Thyroid gland (tissue), 4 donors: ENCODE data around the gene RTN4R. TPM values are rescaled to one million over a fixed set of nuclear protein-coding genes. Genes with fewer than 3 reads are reported as not detected.

Source experiments
- DNase-seq, 2 donors: peaks; one replicate each; pipeline ENCODE4 v3.0.0-alpha.2; 2019
- H3K27ac ChIP-seq, 3 donors: fragments of 200-600 bp; sonication (generic); 1 replicate in 2 of 3; 2 replicates in 1 of 3; pipeline ENCODE4 v1.5.1; 2016 to 2019; ENCODE audit warnings: mild to moderate bottlenecking in 1 of 3, moderate library complexity in 1 of 3
- H3K27me3 ChIP-seq: fragments of 200-600 bp; sonication (generic); one replicate; pipeline ENCODE4 v1.5.1; 2019
- H3K36me3 ChIP-seq, 2 donors: fragments of 200-600 bp; sonication (generic); one replicate each; pipeline ENCODE4 v1.5.1; 2016 to 2019
- H3K4me1 ChIP-seq, 2 donors: fragments of 200-600 bp; sonication (generic); one replicate each; pipeline ENCODE4 v1.5.1; 2017 to 2019
- H3K4me3 ChIP-seq, 3 donors: fragments of 200-600 bp; sonication (generic); replicated peaks in 1 of 3; 1 replicate in 2 of 3; 2 replicates in 1 of 3; pipeline ENCODE4 v1.5.1; 2016; ENCODE audit warnings: mild to moderate bottlenecking in 1 of 3
- H3K9me3 ChIP-seq: fragments of 200-600 bp; sonication (generic); one replicate; pipeline ENCODE4 v1.5.1; 2017
- POLR2A ChIP-seq, 2 donors: fragments of 450-650 bp; IDR thresholded peaks; one replicate each; pipeline ENCODE4 v1.6.1; 2017; ENCODE audit warnings: antibody characterized with exemption in 2 of 2, mild to moderate bottlenecking in 2 of 2, moderate library complexity in 1 of 2
- WGBS, 2 donors: methylation state at CpG; one replicate each; pipeline ENCODE4 v1.1.5; 2017; 5-methylcytosine and 5-hydroxymethylcytosine counted together
- intact Hi-C: fragments of 100-400 bp; cut with DNase I; formaldehyde crosslinking; loops from one replicate; pipeline ENCODE4 v1.15.1; 2023
- total RNA-seq, 4 donors: library from RNA; depleted of rRNA; stranded (reverse); fragments of >200 nt; gene quantifications; one replicate each; pipeline ENCODE4 v1.2.3, GENCODE V29; 2016
- TF ChIP-seq, protein P1 (sequence below), 6 experiments: fragments of 200-600 bp in 3 of 6; fragments of 450-650 bp in 3 of 6; sonication (generic) in 3 of 6; IDR thresholded peaks; one replicate each; pipeline ENCODE4 v1.5.1; 2016 to 2019; ENCODE audit warnings: antibody characterized with exemption in 6 of 6, mild to moderate bottlenecking in 2 of 6, inconsistent platforms in 1 of 6, moderate library complexity in 1 of 6

The RTN4R gene
- total RNA-seq, 4 donors from 2014 or later: 4.0 to 8.6 (median 5.9) TPM

- H3K27ac ChIP-seq: no peak overlapping the region
- H3K36me3 ChIP-seq: no peaks in the 10 kb centered on the region
- DNase-seq: no peak
- intact Hi-C loops: no loop called here
- H3K4me3 ChIP-seq: no peak overlapping the region
- peaks cover 26 to 38% of the 10 kb centered on the region in 2 donors for H3K4me1 ChIP-seq
- 89 to 91% methylated on average over 21 to 22 of the region's 24 CpGs for WGBS, 2 donors
- H3K9me3 ChIP-seq: no peaks in the 10 kb centered on the region
- TF ChIP-seq, protein P1, sequence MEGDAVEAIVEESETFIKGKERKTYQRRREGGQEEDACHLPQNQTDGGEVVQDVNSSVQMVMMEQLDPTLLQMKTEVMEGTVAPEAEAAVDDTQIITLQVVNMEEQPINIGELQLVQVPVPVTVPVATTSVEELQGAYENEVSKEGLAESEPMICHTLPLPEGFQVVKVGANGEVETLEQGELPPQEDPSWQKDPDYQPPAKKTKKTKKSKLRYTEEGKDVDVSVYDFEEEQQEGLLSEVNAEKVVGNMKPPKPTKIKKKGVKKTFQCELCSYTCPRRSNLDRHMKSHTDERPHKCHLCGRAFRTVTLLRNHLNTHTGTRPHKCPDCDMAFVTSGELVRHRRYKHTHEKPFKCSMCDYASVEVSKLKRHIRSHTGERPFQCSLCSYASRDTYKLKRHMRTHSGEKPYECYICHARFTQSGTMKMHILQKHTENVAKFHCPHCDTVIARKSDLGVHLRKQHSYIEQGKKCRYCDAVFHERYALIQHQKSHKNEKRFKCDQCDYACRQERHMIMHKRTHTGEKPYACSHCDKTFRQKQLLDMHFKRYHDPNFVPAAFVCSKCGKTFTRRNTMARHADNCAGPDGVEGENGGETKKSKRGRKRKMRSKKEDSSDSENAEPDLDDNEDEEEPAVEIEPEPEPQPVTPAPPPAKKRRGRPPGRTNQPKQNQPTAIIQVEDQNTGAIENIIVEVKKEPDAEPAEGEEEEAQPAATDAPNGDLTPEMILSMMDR (IDR thresholded peaks at IDR 0.05): no peak
- TF ChIP-seq POLR2A (IDR thresholded peaks at IDR 0.05): no peak
- H3K27me3 ChIP-seq: no peaks in the 10 kb centered on the region
These were observed 32.6 kb downstream of the RTN4R start for GRCh38 chr22:20235389-20235991.

DNA sequence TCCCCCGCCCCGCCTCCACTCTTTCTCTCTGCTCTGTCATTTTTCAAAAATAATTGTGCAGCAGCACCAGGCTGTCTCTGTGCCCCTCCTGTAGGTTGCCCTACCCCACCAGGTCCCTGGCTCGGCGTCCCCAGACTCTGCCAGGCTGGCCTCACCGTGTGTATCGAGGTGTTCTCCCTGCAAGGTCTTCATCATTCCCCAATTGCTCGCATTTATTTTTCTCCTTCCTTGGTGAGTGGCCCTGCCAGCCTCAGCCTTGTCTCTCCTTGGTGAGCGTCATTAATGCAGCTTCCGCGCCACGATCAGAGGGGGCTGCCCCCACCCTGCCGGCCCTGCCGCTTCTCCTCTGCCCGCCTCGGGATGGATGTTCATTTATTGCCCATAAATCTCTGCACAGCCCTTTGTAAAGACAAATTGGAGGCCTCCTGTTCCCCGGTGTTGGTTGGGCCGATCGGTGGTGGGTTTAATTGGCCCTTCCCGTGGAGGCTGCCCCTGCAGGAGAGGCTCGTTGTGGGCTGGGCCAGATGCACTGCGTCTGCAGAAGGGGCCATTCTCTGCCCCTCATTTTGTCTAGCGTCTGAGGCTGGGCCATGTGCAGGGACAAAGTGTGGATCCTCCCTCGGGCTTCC, 33.2 kb downstream of the RTN4R start:
- Histone ChIP-seq H3K4me3 (no peak overlapping the region), H3K9me3 (no peaks in the 10 kb centered on the region), H3K4me1 (peaks cover 30 to 44% of the 10 kb centered on the region in 2 donors), H3K36me3 (no peaks in the 10 kb centered on the region), H3K27me3 (no peaks in the 10 kb centered on the region), H3K27ac (no peak overlapping the region)
- no peak for TF ChIP-seq POLR2A (IDR thresholded peaks at IDR 0.05)
- TF ChIP-seq, protein P1 (IDR thresholded peaks at IDR 0.05): no peak
- DNase-seq: no peak
- intact Hi-C loops: no loop called here
- 87 to 88% methylated on average over 20 to 23 of the region's 23 CpGs for WGBS, 2 donors

DNA sequence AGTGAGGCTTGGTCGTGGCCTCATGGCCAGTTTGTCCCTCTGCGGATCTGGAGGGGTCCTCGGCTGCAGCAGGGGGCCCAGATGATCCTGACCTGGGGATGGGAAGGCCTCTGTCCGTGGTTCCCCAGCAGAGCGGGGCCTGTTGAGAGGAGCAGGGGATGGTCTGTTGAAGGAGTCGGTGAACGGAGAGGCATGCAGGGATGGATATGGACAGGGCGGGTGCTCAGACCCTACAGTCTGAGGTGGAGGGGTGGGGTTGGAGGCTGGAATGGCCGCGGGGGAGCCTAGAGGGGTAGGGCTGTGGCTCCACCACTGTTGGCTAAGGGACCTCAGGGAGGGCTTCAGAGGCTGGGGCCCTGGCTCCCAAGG, 33.8 kb downstream of the RTN4R start:
- Histone ChIP-seq H3K9me3 (no peaks in the 10 kb centered on the region), H3K27ac (no peak overlapping the region), H3K4me3 (no peak overlapping the region), H3K36me3 (no peaks in the 10 kb centered on the region), H3K4me1 (peaks cover 35 to 45% of the 10 kb centered on the region in 2 donors), H3K27me3 (no peaks in the 10 kb centered on the region)
- WGBS, 2 donors: 92 to 97% methylated on average over 10 of the region's 10 CpGs
- no peak for DNase-seq
- TF ChIP-seq, protein P1 (IDR thresholded peaks at IDR 0.05): no peak
- TF ChIP-seq POLR2A (IDR thresholded peaks at IDR 0.05): no peak
- intact Hi-C loops: no loop called here

- H3K4me1 ChIP-seq: peaks cover 42 to 46% of the 10 kb centered on the region in 2 donors
- no peak for DNase-seq
- no peaks in the 10 kb centered on the region for H3K36me3 ChIP-seq
- H3K27ac ChIP-seq: no peak overlapping the region
- WGBS, 2 donors: 85 to 92% methylated on average over 4 to 6 of the region's 13 CpGs
- H3K27me3 ChIP-seq: no peaks in the 10 kb centered on the region
- no peaks in the 10 kb centered on the region for H3K9me3 ChIP-seq
- H3K4me3 ChIP-seq: no peak overlapping the region
- TF ChIP-seq, protein P1 (IDR thresholded peaks at IDR 0.05): no peak
- no peak for TF ChIP-seq POLR2A (IDR thresholded peaks at IDR 0.05)
- intact Hi-C loops: no loop called here
These were observed 34.5 kb downstream of the RTN4R start for GRCh38 chr22:20233351-20234313.
